WTC11 (cell line): ENCODE data around the gene AIFM1.

ENCODE experiments used
- ATF3 ChIP-seq: sonication (generic); formaldehyde crosslinking; conservative IDR thresholded peaks from 2 replicates; pipeline ENCODE4 v1.8.1; 2022; ENCODE audit warnings: mild to moderate bottlenecking, missing genetic modification reagents
- CREB1 ChIP-seq: sonication (generic); formaldehyde crosslinking; IDR thresholded peaks from 2 replicates; pipeline ENCODE4 v1.8.0; 2023; ENCODE audit warnings: mild to moderate bottlenecking, missing genetic modification reagents
- CTCF ChIP-seq: fragments of 200-600 bp; IDR thresholded peaks from 2 replicates; pipeline ENCODE4 v1.8.0; 2022; ENCODE audit warnings: antibody characterized with exemption
- FOXP4 ChIP-seq: sonication (generic); formaldehyde crosslinking; IDR thresholded peaks from 2 replicates; pipeline ENCODE4 v1.8.0; 2022; ENCODE audit warnings: mild to moderate bottlenecking, missing genetic modification reagents
- IRF1 ChIP-seq: sonication (generic); formaldehyde crosslinking; IDR thresholded peaks from 2 replicates; pipeline ENCODE4 v1.8.0; 2023; ENCODE audit warnings: missing genetic modification reagents
- MYBL2 ChIP-seq: sonication (generic); formaldehyde crosslinking; IDR thresholded peaks from 2 replicates; pipeline ENCODE4 v1.8.1; 2023; ENCODE audit warnings: mild to moderate bottlenecking, moderate library complexity, missing genetic modification reagents
- NR3C1 ChIP-seq: sonication (generic); formaldehyde crosslinking; conservative IDR thresholded peaks from 2 replicates; pipeline ENCODE4 v1.8.1; 2023; ENCODE audit warnings: low read depth, mild to moderate bottlenecking, missing genetic modification reagents
- ZNF121 ChIP-seq: sonication (generic); formaldehyde crosslinking; IDR thresholded peaks from 2 replicates; pipeline ENCODE4 v1.8.0; 2023; ENCODE audit warnings: missing genetic modification reagents
- ZNF138 ChIP-seq: sonication (generic); formaldehyde crosslinking; conservative IDR thresholded peaks from 2 replicates; pipeline ENCODE4 v1.8.1; 2022; ENCODE audit warnings: mild to moderate bottlenecking, moderate library complexity, missing genetic modification reagents
- ZNF281 ChIP-seq: sonication (generic); formaldehyde crosslinking; IDR thresholded peaks from 2 replicates; pipeline ENCODE4 v1.8.0; 2023; ENCODE audit warnings: mild to moderate bottlenecking, missing genetic modification reagents

- TF ChIP-seq ZNF281 (CRISPR knock-in tag) (no peak), ATF3 (no peak), CREB1 (CRISPR knock-in tag) (no peak), MYBL2 (no peak), IRF1 (no peak), CTCF (no peak), FOXP4 (no peak), ZNF121 (CRISPR knock-in tag) (no peak), NR3C1 (no peak), ZNF138 (no peak)
Measured at GRCh38 chrX:130162094-130162735, 3.4 kb downstream of the AIFM1 start.
